B cell (primary cell): ENCODE results near the gene AQP9.

ENCODE experiments used
- CTCF ChIP-seq: fragments of 200-600 bp; IDR thresholded peaks from one replicate; pipeline ENCODE4 v1.8.0; 2022; ENCODE audit warnings: antibody characterized with exemption, mild to moderate bottlenecking
- EZH2 ChIP-seq: IDR thresholded peaks from 2 replicates; pipeline ENCODE4 v1.6.1; 2012; ENCODE audit warnings: borderline replicate concordance, low read depth, mild to moderate bottlenecking, moderate library complexity, low read length; ENCODE audit not compliant: insufficient read depth, poor library complexity, severe bottlenecking

- TF ChIP-seq CTCF: no peak
- no peak for TF ChIP-seq EZH2
These were observed 37.8 kb downstream of the AQP9 start for GRCh38 chr15:58175955-58176354.
